ENCODE data around the gene ZNF784. TPM values are rescaled to one million over a fixed set of nuclear protein-coding genes. Genes with fewer than 3 reads are reported as not detected.

Gene ZNF784, protein sequence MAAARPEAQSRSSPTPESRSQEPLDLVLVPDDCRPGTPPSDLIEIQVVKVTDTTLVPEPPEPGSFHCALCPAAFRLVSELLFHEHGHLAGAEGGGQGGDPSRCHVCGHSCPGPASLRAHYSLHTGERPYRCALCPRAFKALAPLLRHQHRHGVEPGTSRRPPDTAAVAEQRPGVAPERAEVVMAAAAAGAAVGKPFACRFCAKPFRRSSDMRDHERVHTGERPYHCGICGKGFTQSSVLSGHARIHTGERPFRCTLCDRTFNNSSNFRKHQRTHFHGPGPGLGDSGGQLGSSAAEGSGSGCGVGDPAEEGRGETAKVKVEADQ
- total RNA-seq, result 3.8 and 4.0 TPM in 2 replicates

GRCh38 chr19:55624109-55625003 lies at the start of gene ZNF784:
Gene ZNF784, minus strand, starts transcription at chr19:55624566. Its CDS starts 5 bp downstream, at chr19:55624561.

DNA sequence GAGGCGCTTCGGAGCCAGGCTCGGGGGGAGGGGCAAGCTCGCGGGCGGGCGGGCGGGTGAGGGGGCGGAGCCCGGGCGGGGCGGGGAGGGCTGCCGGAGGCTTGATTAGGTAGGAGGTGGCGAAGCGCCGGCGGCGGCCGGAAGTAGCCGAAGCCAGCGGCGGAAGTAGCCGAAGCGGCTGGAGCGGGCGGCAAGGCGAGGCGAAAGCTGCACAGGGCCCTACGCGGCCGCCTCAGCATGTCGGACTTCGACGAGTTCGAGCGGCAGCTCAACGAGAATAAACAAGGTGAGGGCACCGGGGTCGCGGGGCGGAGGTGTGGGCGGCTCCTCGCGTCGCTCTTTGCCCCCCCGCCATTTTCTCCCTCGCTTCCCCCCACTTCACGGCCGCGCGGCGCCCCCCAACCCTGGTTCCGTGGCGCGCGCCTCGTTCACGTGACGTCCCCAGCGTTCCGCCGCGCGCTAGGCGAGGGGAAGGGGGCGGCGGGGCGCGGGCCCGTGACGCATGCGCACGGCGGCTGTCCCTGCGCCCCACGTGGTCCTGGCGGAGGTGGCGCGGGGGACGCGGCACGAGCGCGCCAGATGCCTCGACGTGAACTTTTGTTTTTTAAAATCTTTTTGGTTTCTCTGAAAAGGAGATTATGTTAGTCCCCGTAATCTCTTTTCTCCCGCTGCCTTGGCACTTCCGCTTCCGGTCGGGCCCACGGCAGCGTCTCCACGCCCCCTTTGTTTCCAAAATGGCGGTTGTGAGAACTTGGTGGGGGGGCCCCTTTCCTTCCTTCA lies 30.7 kb upstream of the ZNF784 start, which contains the start of gene U2AF2:
Gene U2AF2, plus strand, starts transcription at position 168 of the 780 bp plus-strand sequence. Its CDS starts 70 bp downstream, at position 238.

GRCh38 chr19:55647732-55648584 lies 23.6 kb upstream of the ZNF784 start, which contains the start of gene CCDC106:
Gene CCDC106, plus strand, starts transcription at chr19:55648212. Its CDS starts 835 bp downstream, at chr19:55649047.

GRCh38 chr19:55643003-55643886 lies 18.9 kb upstream of the ZNF784 start, which contains the start of gene ZNF581:
Gene ZNF581, plus strand, starts transcription at chr19:55643649. Its CDS starts 923 bp downstream, at chr19:55644572.

GRCh38 chr19:55640577-55641425 lies 16.4 kb upstream of the ZNF784 start, which contains the start of gene ZNF580:
Gene ZNF580, plus strand, starts transcription at chr19:55641002. Its CDS starts 1,507 bp downstream, at chr19:55642509.

DNA sequence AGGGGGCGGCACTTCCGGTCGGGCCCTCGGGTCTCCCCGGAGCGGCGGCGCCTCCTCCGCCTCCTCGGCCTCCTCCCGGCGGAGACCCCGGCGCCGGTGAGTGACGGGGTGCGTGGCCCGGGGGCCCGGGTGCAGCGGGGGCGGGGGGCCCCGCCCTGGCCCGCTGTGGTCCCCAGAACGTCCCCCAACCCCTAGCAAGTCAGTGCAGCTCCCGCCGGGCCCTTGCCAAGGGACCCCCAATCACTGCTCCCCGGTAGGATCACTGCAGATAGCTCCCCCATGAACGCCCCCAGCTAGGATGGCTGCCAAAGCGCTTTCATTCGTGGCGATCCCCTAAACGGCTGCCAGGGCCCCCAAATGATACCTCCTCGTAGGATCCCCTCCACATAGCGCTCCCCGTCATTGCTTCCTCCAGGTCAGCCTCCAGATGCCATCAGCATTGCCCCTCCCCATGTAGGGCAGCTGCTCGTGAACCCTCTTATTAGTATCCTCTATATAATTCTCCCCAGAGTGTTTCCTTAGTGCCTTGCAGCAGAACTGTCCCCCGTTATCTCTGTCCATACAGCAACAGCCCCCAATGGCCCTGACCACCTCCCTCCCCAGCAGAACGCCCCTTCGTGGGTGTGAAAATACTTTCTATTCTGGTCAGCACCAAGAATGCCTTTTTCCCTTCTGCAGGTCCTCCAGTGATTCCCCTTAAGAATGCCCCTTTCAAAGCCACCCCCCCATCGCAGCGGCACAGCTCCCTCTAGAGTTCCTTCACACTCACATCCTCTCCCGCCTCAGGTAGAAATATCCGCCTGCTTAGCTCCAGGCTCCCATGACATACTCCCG lies 18.5 kb downstream of the ZNF784 start, which contains the start of gene ZNF865:
Gene ZNF865, plus strand, starts transcription at position 11 of the 834 bp plus-strand sequence. CDS start 7,972 bp downstream, outside the sequence.

GRCh38 chr19:55599842-55600661 lies 24.3 kb downstream of the ZNF784 start, which contains the start of gene ZNF524:
Gene ZNF524, plus strand, starts transcription at chr19:55600288. Its CDS starts 1,825 bp downstream, at chr19:55602113.

DNA sequence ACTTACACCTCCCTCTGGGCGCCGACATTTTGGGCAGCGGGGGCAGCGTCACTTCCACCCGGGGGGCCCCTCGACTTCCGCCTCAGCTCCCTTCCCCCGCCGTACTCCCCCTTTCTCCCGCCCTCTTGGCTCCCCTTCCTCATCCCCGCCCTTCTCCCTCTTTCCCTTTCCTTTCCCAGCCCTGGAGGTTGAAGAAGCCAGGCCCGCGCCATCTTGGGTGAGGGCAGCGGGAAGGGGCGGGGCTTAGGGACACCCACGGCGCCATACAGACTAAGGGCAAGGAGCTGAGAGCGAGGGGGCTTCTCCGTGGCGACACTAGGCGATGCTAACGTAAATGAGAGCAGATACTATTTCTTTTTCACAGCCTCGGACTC lies 24.9 kb downstream of the ZNF784 start, which contains the start of gene FIZ1:
Gene FIZ1, minus strand, starts transcription at position 50 of the 374 bp plus-strand sequence. CDS start 1,652 bp downstream, outside the sequence.

DNA sequence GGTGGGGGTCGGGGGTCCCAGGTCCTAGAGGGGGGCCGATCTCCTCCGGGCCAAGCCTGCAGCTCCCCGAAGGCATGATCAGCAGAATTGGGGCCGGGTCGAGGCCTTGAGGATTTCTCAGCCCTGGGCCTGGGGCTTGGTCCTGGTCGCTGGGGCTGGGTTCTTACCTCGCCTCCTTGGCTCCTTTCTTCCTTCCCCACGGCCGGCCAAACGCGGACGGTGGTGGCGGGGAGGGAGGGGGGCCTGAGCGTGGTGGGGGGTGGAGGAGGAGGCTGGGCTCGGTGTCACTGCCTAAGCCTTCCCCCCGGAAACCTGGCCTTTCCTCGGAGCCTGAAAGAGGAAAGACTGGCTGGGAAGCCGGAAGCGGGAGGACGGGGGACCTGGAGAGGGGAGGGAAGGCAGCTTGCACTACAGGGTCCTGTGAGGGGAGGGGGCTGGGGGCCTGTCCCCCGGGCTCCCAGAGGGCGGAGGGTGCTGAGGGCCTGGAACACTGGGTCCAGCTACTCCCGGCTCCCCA lies 43.7 kb downstream of the ZNF784 start, which contains the start of gene ZNF579:
Gene ZNF579, minus strand, starts transcription at position 221 of the 517 bp plus-strand sequence. CDS start 1,209 bp downstream, outside the sequence.

Other genes with a start within 250 kb of the ZNF784 start
- gene TMEM190, start 247.7 kb downstream of the ZNF784 start, total RNA-seq, result 0.28 TPM in 1 of 2 replicates, not detected in the other
- gene TMEM238, start 240.3 kb downstream of the ZNF784 start, total RNA-seq, result 0.14 and 0.18 TPM in 2 replicates
- 239 and 254 TPM in 2 replicates for gene RPL28, start 238.6 kb downstream of the ZNF784 start, total RNA-seq
- 26.6 and 57.3 TPM in 2 replicates for gene UBE2S, start 216.8 kb downstream of the ZNF784 start, total RNA-seq
- gene SHISA7, start 181.3 kb downstream of the ZNF784 start, total RNA-seq, result not detected in 2 replicates
- gene ISOC2, start 162.9 kb downstream of the ZNF784 start, total RNA-seq, result 44.5 and 55.9 TPM in 2 replicates
- not detected in 2 replicates for gene C19orf85, start 159.8 kb downstream of the ZNF784 start, total RNA-seq
- 0.57 and 1.3 TPM in 2 replicates for gene ZNF628, start 147.9 kb downstream of the ZNF784 start, total RNA-seq
- gene NAT14, start 139.4 kb downstream of the ZNF784 start, total RNA-seq, result 14.9 and 20.9 TPM in 2 replicates
- gene SSC5D, start 136.1 kb downstream of the ZNF784 start, total RNA-seq, result 5.4 and 18.1 TPM in 2 replicates
- not detected in 2 replicates for gene SBK2, start 87.4 kb downstream of the ZNF784 start, total RNA-seq
- gene SBK3, start 79.0 kb downstream of the ZNF784 start, total RNA-seq, result 0.09 TPM in 1 of 2 replicates, not detected in the other
- 2.1 and 2.8 TPM in 2 replicates for gene ZNF579, start 43.7 kb downstream of the ZNF784 start, total RNA-seq
- gene FIZ1, start 25.0 kb downstream of the ZNF784 start, total RNA-seq, result 1.6 and 2.7 TPM in 2 replicates
- gene ZNF524, start 24.3 kb downstream of the ZNF784 start, total RNA-seq, result 9.1 and 9.5 TPM in 2 replicates
- gene ZNF865, start 18.9 kb downstream of the ZNF784 start, total RNA-seq, result 0.43 and 0.55 TPM in 2 replicates
- gene ZNF580, start 16.4 kb upstream of the ZNF784 start, total RNA-seq, result 4.4 and 5.4 TPM in 2 replicates
- 23.9 and 25.7 TPM in 2 replicates for gene ZNF581, start 19.1 kb upstream of the ZNF784 start, total RNA-seq
- 5.3 and 6.2 TPM in 2 replicates for gene CCDC106, start 23.6 kb upstream of the ZNF784 start, total RNA-seq
- 76.8 and 86.0 TPM in 2 replicates for gene U2AF2, start 30.5 kb upstream of the ZNF784 start, total RNA-seq
- 27.3 and 35.7 TPM in 2 replicates for gene EPN1, start 50.7 kb upstream of the ZNF784 start, total RNA-seq
- not detected in 2 replicates for gene NLRP9, start 113.8 kb upstream of the ZNF784 start, total RNA-seq
- gene RFPL4A, start 134.5 kb upstream of the ZNF784 start, total RNA-seq, result not detected in 2 replicates
- gene RFPL4AL1, start 144.6 kb upstream of the ZNF784 start, total RNA-seq, result not detected in 2 replicates
- not detected in 2 replicates for gene NLRP11, start 207.4 kb upstream of the ZNF784 start, total RNA-seq
- gene NLRP4, start 212.0 kb upstream of the ZNF784 start, total RNA-seq, result not detected in 2 replicates